ENCODE measurements around the gene GCNT1.
"Not testable (repeated sequence)": the region's sequence is repeated elsewhere in the genome, so short reads cannot be mapped to it uniquely, and the experiment has no call there.

DNA sequence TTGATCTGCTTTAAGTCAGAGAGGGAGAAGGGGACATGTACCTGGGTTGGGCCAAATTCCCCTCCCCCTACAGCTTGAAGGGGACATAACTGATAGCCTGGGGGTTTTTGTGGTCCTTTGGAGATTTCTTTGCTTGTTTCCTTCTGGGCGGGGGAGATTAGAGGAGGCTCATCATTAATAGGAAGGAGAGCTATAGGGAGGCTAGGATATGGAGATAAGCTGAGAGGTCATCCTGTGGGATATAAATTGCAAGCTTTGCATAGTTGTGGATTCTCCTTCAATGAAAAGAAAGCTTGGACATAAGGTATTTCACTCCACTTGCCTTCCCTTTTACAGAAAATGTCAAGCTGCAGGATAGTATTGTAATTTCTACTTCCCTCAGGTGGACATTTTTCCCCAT is 34.5 kb downstream of the GCNT1 start:
- TF ChIP-seq, protein P1, sequence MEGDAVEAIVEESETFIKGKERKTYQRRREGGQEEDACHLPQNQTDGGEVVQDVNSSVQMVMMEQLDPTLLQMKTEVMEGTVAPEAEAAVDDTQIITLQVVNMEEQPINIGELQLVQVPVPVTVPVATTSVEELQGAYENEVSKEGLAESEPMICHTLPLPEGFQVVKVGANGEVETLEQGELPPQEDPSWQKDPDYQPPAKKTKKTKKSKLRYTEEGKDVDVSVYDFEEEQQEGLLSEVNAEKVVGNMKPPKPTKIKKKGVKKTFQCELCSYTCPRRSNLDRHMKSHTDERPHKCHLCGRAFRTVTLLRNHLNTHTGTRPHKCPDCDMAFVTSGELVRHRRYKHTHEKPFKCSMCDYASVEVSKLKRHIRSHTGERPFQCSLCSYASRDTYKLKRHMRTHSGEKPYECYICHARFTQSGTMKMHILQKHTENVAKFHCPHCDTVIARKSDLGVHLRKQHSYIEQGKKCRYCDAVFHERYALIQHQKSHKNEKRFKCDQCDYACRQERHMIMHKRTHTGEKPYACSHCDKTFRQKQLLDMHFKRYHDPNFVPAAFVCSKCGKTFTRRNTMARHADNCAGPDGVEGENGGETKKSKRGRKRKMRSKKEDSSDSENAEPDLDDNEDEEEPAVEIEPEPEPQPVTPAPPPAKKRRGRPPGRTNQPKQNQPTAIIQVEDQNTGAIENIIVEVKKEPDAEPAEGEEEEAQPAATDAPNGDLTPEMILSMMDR (conservative IDR thresholded peaks at IDR 0.05; ENCODE audit: low read length) = not testable (repeated sequence)
- TF ChIP-seq EZH2phosphoT487 (IDR thresholded peaks at IDR 0.05; ENCODE audit: borderline replicate concordance, low read depth, low read length) = not testable (repeated sequence)
